ENCODE measurements around the gene FGF14.

FGF14 gene

DNA sequence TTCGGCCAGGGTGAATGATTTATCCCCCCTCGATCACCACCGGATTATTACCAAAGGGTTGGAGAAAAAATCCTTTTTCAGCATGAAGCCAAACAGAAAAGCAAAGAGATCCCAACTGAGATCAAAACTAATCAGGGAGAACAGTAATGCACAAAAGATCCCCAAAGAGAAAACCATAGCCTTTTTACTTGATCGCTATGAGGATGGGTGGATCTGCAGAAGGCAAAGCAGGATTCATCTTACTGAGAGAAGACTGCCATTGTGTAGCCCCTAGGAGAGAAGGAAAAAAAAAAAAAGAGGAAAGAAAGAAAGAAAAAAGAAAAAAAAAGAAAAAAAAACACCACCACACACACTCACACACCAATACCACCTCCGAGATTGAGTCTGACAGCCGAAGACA lies at the start of gene FGF14:
Gene FGF14, minus strand, starts transcription at position 283 of the 400 bp plus-strand sequence.
- no peak for DNase-seq

DNA sequence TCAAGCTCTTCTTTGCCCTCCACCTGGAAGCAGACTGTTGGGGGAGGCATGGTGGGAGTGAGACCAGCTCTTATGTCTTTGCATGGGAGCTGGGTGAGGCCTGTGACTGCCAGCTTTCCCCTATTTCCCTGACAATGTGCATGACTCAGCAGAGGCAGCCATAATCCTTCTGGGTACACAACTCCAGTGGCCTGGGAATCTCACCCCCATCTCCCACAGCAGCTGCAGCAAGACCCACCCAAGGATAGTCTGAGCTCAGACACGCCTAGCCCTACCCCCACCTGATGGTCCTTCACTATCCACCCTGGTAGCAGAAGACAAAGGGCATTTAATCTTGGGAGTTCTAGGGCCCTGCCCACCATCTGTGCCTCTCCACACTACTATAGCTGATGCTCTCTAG lies 41.4 kb upstream of the FGF14 start:
- DNase-seq, result no peak

DNA sequence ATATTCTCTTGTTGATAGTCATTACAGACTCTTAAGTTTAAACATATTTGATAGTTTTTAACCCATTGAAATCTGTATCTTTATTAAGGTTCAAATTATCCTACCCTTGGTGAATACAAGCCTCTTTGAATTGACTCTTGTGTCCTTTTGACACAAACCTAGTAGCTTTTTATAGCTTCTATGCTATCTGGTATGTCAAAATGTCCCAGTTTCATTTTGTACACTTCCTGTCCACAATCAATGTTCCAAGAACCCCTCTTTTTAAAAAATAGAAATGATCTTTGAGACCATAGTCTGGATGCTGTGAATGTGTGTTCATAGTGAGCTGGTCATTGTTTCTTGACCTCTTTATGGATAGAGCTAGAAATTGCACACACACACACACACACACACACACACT lies 39.2 kb upstream of the FGF14 start:
- DNase-seq, result no peak

DNA sequence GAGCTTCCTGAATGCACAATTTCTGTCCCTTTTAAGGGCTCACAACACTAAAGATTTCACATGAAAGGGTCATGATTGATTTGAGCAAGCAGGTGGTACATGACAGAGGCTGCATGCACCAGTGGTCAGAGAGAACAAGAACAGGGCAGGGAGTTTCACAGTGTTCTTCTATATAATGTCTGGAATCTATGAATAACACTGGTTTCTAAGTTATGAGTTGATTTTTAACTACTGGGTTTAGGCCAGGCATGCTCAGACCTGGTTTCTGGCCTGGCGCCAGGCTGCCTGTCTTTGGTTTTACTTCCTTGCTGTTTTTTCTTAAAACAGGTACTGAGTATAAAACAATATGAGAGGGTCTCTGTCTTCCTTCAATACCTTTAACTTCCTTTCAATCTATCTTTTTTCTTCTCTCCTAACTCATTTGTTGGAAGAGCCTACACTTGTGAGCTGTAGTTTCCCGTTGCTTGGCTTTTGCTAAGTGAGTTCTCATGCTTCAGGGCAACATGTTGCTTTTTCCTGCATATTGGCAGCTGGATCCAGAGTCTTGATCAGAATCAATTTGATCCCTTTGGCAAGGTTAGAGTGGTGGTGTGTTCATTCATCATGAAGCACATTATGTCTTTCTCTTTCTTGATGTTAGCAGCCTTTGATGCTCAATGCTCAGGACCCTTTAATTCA lies 38.5 kb upstream of the FGF14 start:
- no peak for DNase-seq

DNA sequence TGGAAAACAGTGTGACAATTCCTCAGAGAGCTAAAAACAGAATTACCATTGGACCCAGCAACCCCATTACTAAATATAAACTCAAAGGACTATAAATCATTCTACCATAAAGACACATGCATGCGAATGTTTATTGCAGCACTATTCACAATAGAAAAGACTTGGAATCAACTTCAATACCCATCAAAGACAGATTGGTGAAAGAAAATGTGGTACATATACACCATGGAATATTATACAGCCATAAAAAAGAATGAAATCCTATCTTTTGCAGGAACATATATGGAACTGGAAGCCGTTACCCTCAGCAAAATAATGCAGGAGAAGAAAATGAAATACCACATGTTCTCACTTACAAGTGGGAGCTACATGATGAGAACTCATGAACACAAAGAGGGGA lies 20.8 kb upstream of the FGF14 start:
- no peak for DNase-seq

DNA sequence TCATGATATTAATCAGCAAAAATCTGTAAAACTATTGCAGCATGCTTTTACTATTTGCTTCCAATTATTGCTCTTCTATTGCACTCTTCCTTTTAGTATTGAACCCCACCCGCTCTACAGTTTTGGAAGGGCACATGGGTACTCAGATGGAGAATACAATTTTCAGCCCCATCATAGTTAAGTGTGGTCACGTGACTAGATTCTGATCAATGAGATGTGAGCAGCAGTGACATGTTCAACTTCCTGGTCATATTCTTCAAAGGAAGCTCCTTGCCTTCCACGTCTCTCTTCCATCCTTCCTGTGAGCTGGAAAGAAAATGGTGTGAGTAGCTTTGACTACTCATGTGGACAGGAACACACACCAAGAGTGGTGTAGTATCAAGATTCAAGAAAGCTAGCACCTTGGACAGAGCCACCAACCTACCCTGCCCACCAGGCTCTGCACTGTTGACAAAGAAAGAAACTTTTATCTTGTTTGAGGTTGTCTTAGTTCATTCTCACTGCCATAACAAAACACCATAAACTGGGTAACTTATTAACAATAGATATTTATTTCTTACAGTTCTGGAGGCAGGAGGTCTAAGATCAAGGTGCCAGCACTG lies 3.8 kb upstream of the FGF14 start:
- no peak for DNase-seq

DNA sequence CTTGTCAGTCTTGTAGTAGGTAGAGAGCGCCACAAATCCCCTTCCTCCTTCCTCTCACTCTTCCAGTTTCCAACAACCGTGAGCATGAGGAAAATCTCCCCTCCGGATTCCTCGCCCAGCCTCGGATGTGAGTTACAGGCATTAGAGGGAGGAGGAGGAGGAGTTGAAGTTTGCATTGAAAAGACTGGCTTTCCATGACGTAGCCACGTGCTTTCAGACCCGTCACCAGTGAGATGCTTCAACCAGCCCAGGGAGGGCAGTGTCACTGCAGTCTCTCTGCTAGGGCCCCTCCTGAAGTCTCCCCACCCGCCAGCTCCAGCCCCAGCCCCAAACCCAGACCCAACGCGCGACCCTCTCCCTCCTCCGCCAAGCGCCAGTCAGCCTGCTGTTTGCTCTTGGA lies 442 bp upstream of the FGF14 start:
- no peak for DNase-seq

DNA sequence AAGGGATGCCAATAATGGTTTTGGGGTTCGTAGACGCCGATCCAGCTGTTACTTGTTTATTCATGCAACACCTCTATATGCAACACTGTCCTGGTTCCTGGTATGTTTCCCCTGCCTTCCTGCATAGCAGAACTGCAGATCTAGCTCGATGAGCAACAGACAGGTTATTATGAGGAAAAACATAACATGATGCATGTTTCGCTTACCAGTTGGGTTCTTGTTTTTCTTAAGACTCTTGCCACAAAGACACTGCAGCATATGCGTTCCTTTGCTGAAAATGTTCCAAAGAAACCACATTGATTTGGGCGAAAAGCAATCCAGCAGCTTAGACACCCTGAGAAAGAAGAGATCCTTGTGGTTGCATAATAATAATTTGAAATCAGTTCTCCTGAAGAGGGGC lies 583 bp downstream of the FGF14 start:
- DNase-seq, result no peak

DNA sequence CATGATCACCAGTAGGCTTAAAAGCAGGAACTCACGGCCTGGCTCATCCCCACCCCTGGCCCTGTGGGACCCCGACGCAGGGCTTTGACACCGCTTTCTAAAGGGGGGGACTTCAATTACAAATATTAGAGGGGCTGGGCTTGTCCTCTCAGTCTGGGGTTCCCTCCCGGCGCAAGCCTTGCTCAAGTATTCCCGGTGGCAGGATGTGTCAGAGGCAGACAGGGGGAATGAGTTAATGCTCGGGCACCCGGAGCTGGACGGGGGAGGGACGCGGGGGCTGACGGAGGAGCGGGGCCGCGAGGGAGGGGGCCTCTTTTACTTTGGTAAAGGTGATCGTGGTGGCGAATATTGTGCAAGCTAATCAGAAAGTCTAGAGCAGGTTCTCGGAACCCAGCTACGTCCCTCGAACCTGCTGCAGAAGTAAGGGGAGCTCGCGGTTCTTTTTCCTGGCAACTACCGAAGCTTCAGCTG lies 1.1 kb downstream of the FGF14 start:
- DNase-seq, result no peak

DNA sequence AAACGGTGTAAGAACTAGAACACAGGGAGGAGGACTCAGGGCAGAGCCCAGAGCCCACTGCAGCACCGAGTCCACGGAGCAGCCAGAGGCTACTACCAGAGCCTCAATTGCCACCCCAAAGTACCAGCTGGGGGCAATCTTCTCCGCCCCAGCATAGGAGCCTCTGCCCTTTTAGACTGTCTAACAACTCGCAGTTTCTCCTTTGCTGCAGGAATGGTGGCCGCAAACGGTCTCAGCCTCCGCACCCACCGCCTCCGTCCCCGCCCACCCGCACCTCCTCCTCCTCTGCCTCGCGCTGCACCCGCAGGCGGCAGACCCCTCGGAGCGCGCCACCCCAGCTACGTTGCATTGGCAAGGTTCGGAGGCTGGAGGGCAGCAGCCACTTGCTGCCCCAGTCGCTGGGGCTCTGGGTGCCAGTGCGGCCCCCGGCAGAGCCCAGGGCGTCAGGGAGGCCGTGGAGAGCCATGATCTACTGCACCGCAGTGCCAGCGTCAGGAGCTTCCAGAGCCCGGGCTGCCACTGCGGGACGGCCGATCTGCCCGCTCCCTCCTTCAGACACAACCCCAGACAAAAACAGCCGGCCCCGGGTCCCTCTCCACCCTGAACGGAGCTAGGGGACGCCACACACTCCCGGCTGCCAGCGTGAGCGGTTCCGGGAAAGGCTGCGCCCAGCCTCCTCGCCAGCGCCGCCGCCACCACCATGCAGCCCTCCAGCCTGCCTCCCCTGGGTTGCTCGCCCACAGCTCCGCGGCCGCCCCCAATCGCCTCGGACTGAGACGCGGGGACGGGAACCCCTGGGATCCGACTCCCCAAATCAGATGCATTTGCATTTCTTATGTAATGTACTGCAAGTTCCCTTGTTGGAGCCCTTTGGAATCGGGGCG lies 1.8 kb downstream of the FGF14 start:
- no peak for DNase-seq

DNA sequence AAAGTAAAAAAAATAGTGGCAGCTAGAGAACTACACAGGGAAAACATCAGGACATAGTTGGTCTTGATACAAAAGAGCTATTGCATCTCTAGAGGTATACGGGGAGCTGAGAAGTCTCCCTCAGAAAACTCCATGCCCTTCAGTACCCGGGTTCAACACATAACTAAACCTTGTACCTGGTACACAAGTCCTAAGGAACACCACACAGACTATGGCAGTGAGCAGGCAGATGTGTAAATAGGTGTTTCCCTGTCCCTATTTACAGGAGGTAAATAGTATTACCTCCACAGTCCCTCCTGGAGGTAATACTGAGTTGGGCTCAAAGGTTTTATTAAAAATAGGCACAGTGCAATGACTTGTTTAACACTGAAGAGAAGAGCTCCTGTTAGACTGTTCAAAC lies 5.9 kb downstream of the FGF14 start:
- DNase-seq, result no peak

DNA sequence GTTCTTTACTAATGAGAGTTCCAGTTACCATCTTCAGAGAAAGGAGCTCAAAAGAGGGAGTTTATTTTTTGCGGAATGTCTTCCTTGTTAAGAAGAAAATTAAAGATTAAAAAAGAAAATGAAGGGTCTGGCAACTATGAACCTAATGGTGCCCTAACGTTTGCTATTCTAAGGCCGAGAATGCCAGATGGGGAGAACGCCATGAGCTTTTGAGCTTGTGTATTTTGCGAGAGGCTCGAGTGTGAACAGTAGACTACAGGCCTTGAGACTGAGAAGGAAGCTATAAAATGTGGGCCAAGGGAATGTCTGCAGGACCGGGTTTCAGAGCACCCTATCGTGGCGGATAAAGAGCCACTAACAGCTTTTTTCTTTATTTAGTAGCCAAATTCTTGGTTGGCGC lies 6.7 kb downstream of the FGF14 start:
- DNase-seq, result no peak

DNA sequence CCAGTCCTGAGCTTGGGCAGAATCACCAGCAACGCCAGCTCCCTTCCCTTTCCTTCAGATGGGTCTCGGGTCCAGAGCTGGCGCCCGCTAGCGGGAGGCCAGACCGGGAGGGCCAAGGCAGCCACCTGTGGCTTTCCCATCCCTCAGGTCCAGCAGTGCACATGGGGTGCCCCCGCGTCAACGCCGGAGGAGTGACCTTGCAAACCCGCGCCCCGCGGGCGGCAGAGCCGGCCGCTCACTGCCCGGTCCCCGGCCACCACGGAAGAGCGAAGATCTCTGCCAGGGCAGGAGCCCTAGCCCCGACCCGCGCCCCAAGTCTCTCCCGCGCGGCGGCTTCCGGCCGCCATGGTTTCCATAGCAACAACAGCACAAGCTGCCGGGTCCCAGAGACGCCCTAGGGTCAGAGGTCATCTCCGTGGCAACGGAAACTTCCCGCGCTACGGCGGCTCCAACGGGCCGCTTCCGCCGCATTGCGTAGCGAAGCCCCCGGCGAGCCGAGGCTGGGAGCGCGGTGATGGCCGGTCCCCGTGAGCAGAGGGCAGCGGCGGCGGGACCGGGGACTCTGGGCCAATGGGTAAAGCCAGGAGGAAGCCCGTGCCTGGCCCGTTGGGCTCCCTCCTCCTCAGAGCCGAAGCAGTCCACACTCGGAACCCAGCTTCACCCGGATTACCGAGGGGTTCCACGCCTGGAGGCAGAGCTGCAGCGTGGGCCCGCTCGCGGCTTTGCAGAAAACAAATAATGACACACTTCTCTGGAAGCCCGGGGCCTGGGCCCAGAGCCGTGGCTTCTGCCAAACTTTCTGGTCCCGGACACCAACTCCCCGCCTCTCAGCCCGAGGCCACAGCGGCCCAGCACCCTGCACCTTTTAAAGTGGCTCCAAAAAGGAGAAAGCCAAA lies 7.4 kb downstream of the FGF14 start:
- peak; percentile 95 for DNase-seq

DNA sequence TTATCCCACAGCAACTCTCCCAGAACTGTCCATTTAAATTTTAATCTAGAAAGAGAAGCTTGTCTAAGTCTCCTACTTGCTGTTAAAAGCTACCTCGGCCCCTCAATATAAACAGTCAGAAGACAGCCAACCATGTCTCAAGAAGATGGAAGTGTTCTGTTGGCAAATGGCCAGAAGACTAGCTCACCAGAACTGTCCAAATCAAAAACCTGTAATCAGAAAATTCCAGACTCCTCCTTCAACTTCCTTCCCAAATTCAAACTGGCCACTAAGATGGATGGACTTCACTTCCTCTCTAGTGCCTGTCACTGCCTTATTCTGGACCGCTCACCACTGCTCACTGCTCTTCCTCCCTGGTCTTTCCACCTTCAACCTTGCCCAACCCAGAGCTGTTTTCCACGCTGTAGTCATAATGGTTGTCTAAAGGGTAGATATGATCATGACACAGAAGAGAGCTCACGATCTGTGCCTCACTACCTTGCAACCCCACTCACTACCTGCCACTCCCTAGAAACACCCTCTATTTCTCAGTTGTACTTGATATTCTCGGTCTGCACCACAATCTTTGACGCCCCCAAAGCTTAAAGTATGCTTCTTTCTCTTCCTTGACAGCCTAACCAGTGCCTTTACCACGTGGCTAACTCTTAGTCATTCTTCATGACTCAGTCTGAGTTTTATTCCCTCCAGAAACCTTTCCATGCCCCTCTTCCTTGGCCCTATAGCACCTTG lies 9.2 kb downstream of the FGF14 start:
- DNase-seq, result peak; percentile 23

DNA sequence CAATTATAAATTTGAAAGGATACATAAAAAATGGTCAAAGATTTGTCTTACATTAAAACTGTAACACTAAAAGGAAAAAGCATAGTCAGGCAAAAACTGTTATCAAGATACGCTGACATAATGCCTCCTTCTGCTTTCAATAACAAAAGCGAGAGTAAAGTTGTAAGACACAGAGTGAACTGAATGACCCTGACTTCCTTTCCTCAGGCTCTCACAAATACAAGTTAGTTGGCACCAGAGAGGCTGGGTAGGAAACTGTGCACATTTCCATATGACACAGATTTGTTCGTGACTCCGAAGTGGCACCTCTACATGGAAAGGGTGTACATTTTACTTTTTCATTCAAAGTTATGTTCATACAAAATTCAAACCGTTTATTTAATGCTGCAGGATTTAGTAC lies 15.4 kb downstream of the FGF14 start:
- DNase-seq, result no peak

DNA sequence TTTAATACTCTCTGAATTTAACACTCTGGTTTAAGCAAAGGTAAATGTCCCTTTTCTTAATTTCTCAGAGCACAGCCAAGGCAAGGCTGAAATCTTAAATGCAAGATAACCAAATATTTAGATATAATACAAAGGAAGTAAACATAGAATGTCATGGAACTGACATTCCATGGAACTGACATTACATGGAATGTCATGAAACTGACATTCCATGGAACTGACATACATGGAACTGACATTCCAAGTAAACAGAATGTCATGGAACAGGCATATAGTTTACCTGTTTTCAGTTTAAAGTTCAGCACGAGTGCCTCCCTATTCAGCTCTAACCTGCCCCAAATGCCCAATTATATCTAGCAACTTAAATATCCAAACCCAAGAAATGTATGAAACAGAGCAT lies 21.8 kb downstream of the FGF14 start:
- no peak for DNase-seq

DNA sequence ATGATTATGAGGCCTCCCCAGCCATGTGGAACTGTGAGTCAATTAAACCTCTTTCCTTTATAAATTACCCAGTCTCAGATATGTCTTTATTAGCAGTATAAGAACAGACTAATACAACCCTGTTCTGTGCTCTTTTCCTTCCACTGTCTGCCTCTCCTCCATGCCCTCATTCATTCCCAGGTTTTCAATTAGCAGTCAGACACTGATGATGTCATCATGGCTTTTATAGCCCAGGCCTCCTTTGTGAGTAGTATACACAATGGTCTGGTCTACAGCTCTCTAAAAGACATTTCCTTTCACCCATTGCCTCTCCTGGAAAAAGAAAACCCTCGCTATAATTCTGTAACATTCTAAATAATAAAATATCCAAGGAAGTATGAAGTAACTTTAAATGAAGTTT lies 25.5 kb downstream of the FGF14 start:
- no peak for DNase-seq

DNA sequence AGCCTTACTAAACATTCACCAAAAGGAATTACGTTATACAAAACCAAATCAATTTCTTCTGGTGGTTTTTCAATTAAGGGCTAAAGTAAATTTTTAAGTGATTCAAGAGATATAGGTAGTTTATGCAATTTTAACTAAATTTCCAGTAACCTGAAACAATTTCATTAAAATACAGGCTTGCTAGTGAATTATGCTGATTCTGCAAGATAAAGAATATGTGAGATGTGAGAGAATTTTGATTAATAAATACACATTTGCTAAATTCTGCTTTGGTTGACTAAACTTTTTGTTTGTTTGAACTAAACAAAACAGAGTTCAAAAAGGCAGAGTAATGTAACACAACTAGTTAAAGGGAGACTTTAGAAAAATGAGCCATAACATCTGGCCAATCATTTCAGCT lies 27.1 kb downstream of the FGF14 start:
- no peak for DNase-seq

DNA sequence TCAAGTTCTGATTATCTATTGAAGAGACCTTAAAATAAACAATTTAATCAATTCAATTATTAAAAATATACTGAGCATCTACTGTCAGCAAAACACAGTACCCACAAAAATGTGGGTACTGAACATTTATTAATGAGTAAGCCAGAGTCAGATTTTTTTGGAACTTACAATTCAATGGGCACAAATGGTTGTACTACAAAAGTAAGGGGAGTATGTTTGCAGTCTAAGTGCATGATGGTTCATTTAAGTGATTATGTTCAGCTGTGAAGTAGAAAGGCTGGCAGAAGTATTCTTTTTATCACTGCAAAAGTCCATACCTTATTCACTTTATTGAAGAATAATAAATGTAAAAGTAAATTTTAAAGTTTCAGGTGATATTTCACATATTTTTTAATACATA lies 27.6 kb downstream of the FGF14 start:
- no peak for DNase-seq

DNA sequence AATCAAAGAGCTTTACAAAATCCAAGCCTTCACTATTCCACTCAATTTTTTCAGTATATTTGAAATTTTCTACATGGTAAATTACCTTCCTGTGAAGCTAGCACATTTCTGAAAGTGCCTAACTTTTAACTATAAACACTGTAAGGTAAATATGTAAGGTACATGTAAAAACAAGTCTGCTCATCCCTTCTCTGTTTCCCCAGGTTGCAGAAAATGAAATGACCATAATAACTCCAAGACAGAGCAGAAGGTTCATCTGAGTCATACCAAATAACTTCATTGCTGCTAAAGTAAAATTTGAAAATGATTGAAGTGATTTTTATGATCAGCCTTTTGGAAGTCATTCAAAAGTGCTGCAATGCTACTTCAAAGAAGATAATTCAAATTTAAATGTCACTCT lies 28.6 kb downstream of the FGF14 start:
- no peak for DNase-seq

DNA sequence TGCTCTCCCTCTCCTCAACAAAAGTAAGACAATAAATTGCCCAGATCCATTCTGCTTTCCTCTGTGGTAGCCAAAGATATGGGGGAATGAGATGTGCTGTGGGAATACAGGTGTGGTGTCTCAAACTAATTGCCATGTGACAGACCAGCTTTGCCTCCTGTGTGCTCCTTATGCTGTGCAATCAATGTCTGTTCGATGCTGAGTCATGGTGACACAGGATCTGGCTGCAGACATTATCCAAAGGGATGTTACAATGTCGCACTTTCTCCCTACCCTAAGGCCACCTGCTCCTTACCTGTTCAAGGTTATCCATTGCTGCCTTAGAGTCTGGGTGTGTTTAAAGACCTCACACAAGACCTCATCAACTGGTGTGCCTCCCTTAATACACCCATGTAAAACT lies 32.5 kb downstream of the FGF14 start:
- no peak for DNase-seq

DNA sequence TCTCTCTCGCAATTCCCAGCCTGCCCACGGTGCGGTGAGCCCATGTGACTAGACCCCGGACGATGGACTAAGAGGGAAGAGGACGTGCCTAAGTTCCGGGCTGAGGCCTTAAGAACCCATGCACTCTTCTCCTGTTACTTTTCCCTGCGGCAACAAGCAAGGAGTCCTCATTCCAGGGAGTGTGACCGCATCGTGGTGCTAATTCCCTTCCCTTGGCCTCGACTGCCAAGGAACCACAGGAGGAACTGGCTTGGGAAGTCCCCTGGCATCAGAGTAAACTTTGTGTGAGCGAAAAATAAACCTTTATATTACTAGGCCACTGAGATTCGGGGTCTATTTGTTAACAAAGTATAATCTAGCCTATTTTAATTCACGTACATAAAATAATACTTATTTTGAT lies 34.0 kb downstream of the FGF14 start:
- no peak for DNase-seq

Data from NK-92 treated with Interleukin-12 subunit alpha and Interleukin-12 subunit beta, amount 100 ng/mL, for 24 hours (cell line).